GM18519 (cell line): ENCODE data around the gene ATP23.

ENCODE experiments used
- ATAC-seq: cut with Tn5 transposase; IDR thresholded peaks from one replicate; pipeline ENCODE4 v1.9.1; 2021; ENCODE audit warnings: mild to moderate bottlenecking, moderate library complexity; ENCODE audit not compliant: unreplicated experiment, low FRiP score

Gene ATP23

DNA sequence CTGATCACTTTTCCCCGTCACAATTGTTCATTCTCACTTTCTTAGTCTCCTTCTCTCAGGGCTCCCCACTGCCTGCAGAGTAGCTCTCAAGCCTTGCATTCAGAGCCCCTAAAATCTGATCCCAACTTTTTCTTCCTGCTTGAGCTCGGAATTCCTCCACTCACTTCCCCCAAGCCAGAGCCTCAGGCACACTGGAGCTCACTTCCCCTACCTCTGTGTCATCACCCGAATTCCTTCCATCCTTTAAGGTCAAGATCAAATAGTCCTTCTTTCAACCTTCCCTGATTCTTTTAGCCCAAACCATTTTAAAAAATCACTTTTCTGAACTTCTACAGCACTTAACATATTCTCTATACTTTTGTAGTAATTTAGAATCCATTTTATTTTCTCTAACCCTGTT, 34.1 kb upstream of the ATP23 start:
- ATAC-seq: no peak

DNA sequence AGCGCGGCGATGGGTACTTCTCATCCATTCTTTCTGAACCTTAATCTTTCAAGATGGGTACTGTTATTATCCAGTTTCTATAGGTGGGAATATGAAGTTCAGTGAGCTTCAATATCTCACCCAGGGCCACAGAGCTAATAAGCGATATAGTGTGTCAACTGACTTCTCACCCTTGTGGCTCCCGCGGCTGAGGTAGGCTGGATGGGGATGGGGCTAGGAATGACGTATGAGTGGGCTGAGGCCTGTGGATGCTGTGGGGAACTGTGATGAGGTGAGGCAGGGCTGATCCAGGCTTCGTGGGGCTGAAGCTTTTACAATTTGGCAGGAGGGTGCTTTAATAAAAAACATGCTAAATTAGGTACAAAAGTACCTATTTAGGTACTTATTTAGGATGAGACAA, 32.9 kb upstream of the ATP23 start:
- no peak for ATAC-seq

- no peak for ATAC-seq
Observed at GRCh38 chr12:57909056-57909455, 32.3 kb upstream of the ATP23 start.

DNA sequence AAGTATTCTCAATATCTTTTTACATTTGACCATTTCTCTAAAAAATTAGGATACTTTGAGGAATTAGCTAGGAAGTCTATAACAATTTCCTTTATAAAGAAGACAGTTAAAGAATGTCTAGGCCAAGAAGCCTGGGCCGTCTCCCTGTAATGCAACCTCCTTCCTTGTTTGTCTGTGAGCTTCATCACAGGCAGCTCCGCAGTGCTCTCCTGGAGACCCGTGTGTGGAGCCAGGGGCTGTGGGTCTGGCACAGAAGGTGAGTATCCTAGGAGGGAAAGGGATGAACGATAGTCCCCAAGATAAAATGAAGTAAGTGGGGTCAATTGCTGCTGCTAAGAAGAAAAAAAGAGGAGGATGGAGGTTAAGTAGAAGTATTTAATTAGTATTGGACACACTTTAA, 31.8 kb upstream of the ATP23 start:
- ATAC-seq: no peak

DNA sequence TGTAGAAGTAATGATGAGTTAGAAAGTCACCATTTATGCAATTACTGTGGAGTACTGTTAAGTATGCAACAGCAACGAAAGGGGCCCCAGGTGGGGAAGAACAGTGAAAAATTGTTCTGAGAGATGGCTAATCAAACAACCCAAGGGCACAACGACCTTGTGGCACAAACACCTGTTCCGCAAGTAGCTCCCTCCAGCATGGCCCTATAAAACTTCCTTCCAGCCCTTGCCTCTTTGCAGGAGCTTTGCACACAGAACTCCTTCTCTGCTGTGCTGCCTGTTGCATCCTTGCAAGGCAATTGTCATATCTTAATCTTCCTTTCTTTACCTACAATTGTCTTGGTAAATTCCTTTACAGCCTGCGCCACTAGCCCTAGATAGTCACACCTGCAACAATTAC, 23.2 kb upstream of the ATP23 start:
- ATAC-seq: no peak

DNA sequence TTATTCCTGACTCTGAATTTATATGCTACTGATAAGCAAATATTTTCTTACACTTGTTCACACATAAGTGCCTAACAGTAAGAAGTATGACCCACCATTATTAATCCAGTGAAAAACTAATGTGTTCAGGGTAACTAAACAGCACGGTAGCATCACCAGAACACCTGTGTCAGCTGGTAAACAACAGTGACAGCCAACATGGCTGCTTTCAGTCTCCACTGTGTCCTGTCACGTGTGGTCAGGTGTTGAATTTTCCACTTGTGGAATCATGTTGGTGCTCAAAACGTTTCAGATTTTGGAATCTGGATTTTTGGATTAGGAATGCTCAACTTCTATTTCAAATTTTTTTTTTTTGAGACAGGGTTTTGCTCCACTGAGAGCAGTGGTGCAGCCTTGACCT, 14.3 kb upstream of the ATP23 start:
- no peak for ATAC-seq

DNA sequence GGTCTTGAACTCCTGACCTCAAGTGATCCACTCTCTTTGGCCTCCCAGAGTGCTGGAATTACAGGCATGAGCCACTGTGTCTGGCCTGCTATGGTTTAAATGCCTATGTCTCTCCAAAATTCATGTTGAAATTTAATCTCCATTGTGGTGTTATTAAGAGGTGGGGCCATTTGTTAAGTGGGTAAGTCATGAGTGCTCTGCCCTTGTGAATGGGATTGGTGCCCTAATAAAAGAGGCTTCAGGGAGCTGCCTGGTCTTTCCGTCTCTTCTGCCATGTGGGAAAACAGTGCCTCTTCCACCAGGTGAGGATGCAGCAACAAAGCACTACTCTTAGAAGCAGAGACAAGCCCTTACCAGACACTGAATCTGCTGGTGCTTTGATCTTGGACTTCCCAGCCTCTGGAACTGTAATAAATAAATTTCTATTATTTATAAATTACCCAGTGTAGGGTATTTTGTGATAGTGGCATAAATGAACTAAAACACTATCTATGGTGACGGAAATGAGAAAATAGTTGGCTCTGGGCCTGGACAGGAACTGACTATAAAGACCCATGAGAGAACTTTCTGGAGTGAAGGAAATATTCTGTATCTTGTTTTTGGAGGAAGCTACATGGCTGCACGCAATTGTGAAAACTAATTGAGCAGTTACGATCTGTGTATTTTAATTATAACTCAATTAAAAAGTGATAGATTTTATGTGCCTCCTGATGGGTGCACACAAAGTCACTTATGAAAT, 12.1 kb upstream of the ATP23 start:
- no peak for ATAC-seq

DNA sequence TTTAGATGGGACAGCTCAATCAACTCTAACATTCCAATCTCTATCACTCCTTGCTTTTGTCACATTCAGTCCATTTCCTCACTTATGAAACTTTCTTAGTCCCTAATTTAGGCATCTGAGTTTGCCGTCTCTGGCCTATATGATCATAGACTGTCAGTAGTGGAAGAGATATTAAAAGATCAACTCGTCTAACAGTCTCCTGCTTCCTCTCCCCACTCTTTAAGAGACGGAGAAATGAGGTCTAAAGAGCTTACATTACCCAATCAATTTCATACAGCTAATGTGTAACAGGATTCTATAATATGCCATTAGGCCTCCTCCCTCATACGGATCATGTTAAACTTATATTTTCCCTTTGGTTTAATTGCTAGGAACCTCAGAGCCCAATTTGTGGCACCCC, 6.5 kb upstream of the ATP23 start:
- no peak for ATAC-seq

DNA sequence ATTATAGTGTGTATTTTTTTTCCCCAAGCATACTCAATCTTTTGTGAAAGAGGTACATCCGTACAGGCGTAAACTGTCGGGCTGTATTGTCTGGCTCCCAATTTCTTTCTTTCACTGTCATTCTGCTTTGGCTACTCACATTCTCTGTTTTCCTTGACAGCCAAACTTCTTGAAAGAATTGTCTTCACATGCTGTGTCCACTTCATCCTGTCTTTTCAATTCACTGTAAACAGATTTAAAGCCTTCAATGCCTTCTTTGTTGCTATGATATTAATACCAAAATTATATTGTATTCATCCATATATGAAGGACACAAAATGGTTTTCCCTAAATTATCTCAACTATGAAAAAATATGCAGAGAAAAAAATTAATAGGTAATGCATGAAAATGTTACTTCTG, 6.0 kb upstream of the ATP23 start:
- ATAC-seq: no peak

DNA sequence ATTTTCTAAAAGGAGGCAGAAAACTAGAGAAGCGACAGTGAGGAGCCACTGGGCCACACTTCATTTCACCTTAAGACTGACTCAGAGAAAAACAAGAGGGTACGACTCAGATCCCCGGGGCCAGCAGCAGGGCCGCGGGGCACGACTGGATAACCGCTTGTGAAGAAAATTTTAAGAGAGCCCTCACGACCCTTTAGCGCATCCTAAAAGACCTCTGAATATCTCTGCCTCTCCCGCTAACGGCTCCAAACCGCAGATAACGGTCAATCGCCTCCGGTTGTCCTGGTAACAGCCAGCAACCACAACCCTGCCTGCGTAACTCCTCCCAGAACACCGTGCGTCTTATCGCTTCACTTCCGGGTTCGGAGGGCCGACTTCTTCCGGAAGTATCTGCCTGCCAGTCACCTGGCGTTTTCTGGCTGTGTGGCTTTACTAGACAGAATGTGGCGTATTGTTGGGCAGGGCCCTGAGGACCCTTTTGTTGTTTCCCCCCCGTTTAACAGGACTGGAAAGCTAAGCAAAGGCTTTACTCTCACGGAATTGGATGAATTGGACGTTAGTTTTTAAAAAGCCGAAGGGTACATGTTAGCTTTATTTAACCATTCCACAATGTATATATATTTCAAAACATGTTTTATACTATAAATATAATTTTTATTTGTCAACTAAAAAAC, 5.4 kb upstream of the ATP23 start:
- ATAC-seq: peak; percentile 98

DNA sequence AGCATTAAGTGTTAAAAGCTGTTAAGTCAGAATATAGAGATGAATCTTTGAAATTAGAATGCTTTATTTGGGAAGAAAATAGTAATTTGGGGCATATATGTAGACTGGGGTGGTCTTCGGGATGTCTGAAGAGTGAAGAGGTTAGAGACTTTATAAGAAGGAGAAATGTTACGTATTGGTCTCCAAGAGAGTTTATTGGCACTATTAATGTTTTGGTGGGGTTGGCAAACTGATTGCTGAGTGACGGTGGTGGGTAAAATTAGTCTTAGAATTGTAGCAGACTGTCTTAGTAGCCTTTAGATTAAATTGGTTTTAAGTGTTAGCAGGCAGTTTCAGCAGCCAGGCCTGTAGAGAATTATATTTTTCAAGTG, 4.9 kb upstream of the ATP23 start:
- ATAC-seq: no peak

DNA sequence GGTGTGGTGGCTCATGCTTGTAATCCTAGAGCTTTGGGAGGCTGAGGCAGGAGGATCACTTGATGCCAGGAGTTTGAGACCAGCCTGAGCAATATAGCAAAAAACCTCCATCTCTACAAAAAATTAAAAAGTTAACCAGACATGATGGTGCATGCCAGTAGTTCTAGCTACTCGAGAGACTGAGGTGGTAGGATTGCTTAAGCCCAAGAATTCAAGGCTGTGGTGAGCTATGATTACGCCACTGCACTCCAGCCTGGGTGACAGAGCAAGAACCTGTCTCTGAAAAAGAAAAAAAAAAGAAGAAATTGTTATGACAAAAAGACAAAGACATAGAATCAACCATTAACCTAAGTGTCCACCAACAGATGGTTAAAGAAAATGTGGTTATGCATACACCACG, 2.1 kb upstream of the ATP23 start:
- ATAC-seq: no peak

- no peak for ATAC-seq
Observed at GRCh38 chr12:57940052-57940914, 1.1 kb upstream of the ATP23 start.

DNA sequence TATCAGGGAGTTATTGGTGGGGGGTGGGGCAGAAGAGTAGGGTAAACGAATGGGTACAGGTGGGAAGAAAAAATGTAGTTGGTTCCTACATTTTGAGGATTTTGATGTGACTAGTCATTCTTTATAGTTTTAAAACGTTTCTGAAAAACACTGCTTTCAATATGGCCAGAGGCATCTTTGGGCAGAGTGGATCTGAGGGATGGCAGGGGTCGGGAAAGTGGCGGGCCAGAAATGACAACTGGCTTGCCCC, 527 bp upstream of the ATP23 start:
- ATAC-seq: no peak

DNA sequence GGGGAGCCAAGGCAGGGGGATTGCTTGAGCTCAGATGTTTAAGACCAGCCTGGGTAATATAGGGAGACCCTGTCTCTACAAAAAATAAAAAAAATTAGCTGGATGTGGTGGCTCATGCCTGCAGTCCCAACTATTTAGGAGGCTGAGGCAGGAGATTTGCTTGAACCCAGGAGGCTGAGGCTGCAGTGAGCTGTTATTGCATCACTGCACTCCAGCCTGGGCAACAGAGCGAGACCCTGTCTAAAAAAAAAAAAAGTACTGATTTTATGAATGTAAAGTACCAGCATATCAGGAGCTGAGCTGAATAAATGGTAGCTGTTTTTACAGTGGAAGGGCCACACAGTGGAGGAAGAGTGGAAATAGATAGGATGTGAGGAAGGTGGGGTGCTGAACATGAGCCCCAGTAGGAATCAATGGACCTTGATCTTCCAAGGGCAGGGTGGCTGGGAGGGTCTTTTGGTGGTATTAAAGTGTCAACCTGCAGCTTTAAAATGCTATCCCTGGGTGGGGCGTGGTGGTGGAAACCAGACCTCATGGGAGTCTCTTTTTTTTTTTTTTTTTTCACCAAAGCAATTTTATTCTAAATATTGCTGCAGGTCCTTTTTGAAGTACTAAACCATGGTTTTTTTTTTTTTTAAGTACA, 2.2 kb downstream of the ATP23 start:
- no peak for ATAC-seq

DNA sequence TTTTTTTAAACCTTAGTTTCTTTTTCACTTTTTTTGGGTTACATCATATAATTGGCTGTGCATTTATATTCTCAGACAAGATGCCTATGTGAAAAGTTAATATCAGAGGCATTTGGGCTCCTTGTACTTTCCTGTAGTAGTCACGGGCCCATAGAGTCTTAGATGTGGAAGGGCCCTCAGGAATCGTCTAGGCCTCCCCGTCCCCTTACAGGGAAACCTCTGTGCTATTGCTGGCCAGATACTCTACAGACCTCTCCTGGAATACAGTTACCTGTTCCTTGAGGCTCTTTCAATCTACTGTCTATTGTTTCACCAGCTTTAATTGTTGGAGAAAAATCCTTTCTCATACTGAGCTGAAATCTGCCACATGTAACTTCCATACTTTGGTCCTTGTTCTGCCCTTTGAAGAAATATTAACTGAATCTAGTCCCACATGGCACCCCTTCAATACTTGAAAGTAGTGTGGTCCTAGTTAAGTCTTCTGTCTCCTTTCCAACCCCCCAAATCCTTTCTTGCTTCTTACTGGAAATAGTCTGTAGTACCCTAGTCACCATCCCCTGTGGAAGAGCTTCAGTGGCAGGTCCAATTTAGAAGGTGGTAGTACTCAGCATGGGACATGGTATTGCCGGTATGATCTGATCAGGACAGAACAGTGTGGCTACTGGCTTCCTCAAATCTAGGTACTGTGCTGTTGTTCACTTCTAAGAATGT, 3.1 kb downstream of the ATP23 start:
- no peak for ATAC-seq

- ATAC-seq: no peak
Observed at GRCh38 chr12:57952766-57953165, 11.4 kb downstream of the ATP23 start.

GRCh38 chr12:57954768-57955167, 13.4 kb downstream of the ATP23 start:
- no peak for ATAC-seq

- ATAC-seq: no peak
Observed at GRCh38 chr12:57958061-57958657, 16.8 kb downstream of the ATP23 start.

GRCh38 chr12:57964421-57964820, 23.1 kb downstream of the ATP23 start:
- ATAC-seq: no peak
